ENCODE measurements around the gene ENTPD5.
"Not testable (repeated sequence)": the region's sequence is repeated elsewhere in the genome, so short reads cannot be mapped to it uniquely, and the experiment has no call there.

Gene ENTPD5

DNA sequence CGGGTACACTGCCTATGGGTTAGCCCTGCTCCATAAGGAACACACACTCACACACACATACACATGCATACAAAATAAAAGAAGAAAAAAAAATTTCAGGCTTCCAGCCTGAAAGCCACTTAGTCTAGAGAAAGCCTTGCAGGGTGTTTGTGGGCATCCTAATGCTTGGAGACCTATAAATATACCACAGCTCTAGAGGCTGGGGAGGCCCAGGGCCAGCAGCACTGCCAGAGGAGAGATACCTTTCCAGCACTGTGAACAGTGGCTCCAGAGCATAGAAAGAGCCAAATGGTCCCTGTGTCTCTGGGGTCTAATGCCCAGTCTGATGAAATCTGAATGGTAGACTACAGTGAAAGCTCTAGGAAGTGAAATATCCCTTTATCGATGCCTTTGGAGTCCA, 82.1 kb downstream of the ENTPD5 start:
- DNase-seq = no peak

DNA sequence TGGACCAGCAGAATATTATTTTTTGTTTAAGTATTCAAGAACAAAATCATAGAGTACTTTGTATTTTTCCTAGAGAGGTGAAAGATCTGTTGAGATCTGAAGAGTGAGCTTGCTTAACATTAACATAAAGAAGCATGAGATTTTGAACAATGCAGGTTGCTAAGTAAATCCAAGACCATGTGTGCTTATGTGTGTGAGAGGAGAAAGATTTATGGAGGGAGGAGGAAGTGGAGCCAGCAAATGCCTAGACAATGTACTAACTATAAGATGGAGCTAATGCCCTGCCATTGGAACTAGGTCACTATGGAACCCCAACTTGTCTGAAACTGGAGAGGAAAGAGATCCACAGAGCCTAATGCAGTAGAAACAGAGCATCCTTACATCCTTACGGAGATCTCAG, 82.5 kb downstream of the ENTPD5 start:
- DNase-seq = no peak

DNA sequence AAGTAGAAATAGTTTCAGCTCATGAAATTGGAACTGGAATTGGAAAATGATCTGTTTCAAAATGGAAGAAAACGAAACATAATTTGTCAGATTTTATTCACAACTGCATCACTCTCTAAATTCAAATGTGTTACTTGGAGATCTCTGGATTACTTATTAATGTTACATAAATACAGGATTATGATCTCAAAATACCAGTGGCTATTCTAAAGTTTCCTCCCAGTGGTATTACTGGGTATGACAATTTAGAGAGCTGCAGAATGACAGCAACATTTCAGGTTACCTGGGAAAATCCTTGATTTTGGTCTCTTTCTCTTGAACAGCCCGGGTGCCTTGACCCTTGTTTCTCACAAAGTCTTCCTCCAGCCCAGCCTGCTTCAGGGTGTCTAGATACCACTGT, 83.4 kb downstream of the ENTPD5 start:
- DNase-seq = no peak

DNA sequence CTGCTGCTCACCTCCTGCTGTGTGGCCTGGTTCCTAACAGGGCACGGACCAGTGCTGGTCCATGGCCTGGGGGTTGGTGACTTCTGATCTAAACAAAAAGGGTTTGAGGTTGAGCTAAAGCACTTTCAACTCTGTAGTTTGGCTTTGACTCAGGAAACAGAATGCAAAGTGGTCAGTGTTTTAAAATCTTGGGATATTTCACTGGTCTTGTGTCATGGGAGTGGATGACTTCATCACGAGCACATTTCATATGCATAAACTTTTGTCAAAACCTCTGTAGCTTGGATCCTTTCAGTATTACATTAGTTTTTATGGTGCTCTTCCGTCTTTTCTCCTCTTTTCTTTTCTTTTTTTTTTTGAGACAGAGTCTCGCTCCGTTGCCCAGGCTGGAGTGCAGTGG, 94.8 kb downstream of the ENTPD5 start:
- no peak for DNase-seq

DNA sequence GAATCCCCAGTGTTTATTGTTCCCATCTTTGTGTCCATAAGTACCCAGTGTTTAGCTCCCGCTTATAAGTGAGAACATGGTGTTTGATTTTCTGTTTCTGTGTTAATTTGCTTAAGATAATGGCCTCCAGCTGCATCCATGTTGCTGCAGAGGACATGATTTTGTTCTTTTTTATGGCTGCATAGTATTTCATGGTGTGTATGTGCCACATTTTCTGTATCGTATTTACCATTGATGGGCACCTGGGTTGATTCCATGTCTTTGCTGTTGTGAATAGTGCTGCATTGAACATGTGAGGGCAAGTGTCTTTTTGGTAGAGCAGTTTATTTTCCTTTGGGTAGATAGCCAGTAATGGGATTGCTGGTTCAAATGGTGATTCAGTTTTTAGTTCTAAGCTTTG, 99.6 kb downstream of the ENTPD5 start:
- not testable (repeated sequence) for DNase-seq

GRCh38 chr14:73916324-73916723, 102.8 kb downstream of the ENTPD5 start:
- no peak for DNase-seq

DNA sequence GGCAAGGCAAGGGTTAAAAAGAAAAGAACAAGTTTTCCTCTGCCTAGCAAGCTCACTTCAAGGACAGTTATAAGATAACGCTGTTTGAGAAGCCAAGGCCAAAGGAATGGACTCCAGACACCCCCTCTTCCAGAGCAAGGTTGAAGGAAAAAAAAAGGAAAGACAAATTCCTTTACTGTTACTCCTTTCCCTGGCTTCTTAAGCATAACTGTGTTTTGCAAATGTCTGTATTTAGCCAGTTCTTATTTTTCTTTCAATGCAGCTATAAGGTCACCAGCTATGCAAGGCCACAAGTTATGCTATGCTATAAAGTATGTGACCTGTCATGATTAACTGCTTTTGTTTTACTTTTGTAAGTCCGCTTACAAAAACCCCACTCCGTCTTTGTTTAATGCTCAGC, 105.8 kb downstream of the ENTPD5 start:
- no peak for DNase-seq

- DNase-seq = no peak
Observed at GRCh38 chr14:73909681-73910080, 109.4 kb downstream of the ENTPD5 start.

Measured in NCI-H1417 treated with DMSO at 0.1 percent for 48 hours (cell line).